GM18870 (cell line): ENCODE measurements around the gene DHCR7.

Experiments used
- ATAC-seq: cut with Tn5 transposase; IDR thresholded peaks from one replicate; pipeline ENCODE4 v1.9.1; 2021; ENCODE audit warnings: moderate library complexity; ENCODE audit not compliant: unreplicated experiment

The DHCR7 gene

GRCh38 chr11:71387200-71387599, 61.0 kb downstream of the DHCR7 start:
- ATAC-seq = no peak

- ATAC-seq = no peak
These were observed 62.0 kb downstream of the DHCR7 start for GRCh38 chr11:71386202-71386601.

- ATAC-seq = no peak
These were observed 63.1 kb downstream of the DHCR7 start for GRCh38 chr11:71385091-71385490.

GRCh38 chr11:71384561-71384960, 63.6 kb downstream of the DHCR7 start:
- no peak for ATAC-seq
